HCT116 (cell line): ENCODE results near the gene FGF18. TPM values are rescaled to one million over a fixed set of nuclear protein-coding genes. Genes with fewer than 3 reads are reported as not detected.
A peak's percentile ranks its signal among the peaks of the same experiment; 100 is the strongest.

ENCODE experiments used
- ATAC-seq: fragments of 200-7000 bp; cut with Tn5 transposase; 2 replicates; pipeline ENCODE4 v1.9.1; 2020; ENCODE audit warnings: mild to moderate bottlenecking, moderate library complexity
- BruUV-seq: library from RNA; stranded (reverse); fragments of 400-500 nt; replicated peaks from 2 replicates; lab custom pipeline; 2021; lab: Mats Ljungman, UMichigan
- CTCF ChIA-PET: fragments of 300-600 bp; sonication (Branson Sonifier 250); formaldehyde crosslinking; loops from one replicate; lab custom pipeline; 2021; ENCODE audit warnings: antibody characterized with exemption; lab: Charles Lee
- POLR2A ChIA-PET: fragments of 300-600, 350-600 bp; sonication (Branson Sonifier 250); formaldehyde crosslinking; loops from one replicate; lab custom pipeline; 2021; ENCODE audit warnings: antibody characterized with exemption; lab: Charles Lee
- RAD21 ChIA-PET, 2 experiments: fragments of 300-600 bp; sonication (Branson Sonifier 250); formaldehyde crosslinking; loops; one replicate each; lab custom pipeline; 2023; ENCODE audit warnings: low total read pairs in 2 of 2; ENCODE audit not compliant: uncharacterized antibody in 2 of 2, unreplicated experiment in 2 of 2, low non-redundant PET in 1 of 2; lab: Charles Lee
- DNase-seq: peaks from one replicate; pipeline ENCODE4 v3.0.0-alpha.2; 2010; ENCODE audit warnings: low read depth, low spot score
- H2AFZ ChIP-seq: fragments of 200-600 bp; shearing (Covaris generic), sonication (generic); 2 replicates; pipeline ENCODE4 v1.6.1; 2017; ENCODE audit warnings: low read depth, mixed run types, mixed read lengths, antibody characterized with exemption, low read length; ENCODE audit not compliant: poor library complexity, severe bottlenecking
- H3K27ac ChIP-seq: 2 replicates; pipeline ENCODE4 v1.5.1; 2012; ENCODE audit warnings: low read depth, low read length
- H3K27me3 ChIP-seq: fragments of 200-600 bp; sonication (generic); 2 replicates; pipeline ENCODE4 v1.6.1; 2016; ENCODE audit warnings: mixed run types, low read length, mixed read lengths; ENCODE audit not compliant: insufficient read depth
- H3K36me3 ChIP-seq, 2 experiments: fragments of 200-500 bp in 1 of 2; fragments of 200-600 bp in 1 of 2; sonication (Bioruptor generic) in 1 of 2; sonication (generic) in 1 of 2; 2 replicates each; pipeline versions ENCODE4 v1.5.1 to v1.6.1; 2014 to 2016; ENCODE audit warnings: low read length in 2 of 2, inconsistent platforms in 1 of 2, mixed read lengths in 1 of 2, mixed run types in 1 of 2; ENCODE audit not compliant: insufficient read depth in 2 of 2, control insufficient read depth in 1 of 2
- H3K4me1 ChIP-seq, 2 experiments: fragments of 200-600 bp in 1 of 2; sonication (generic) in 1 of 2; 2 replicates each; pipeline versions ENCODE4 v1.5.1 to v1.6.1; 2012 to 2017; ENCODE audit warnings: low read length in 2 of 2, inconsistent platforms in 1 of 2, mild to moderate bottlenecking in 1 of 2, mixed read lengths in 1 of 2, mixed run types in 1 of 2, moderate library complexity in 1 of 2; ENCODE audit not compliant: insufficient read depth in 2 of 2, control insufficient read depth in 1 of 2
- H3K4me2 ChIP-seq: fragments of 200-600 bp; sonication (generic); 2 replicates; pipeline ENCODE4 v1.6.1; 2017; ENCODE audit warnings: mixed run types, low read length, mixed read lengths
- H3K4me3 ChIP-seq, 2 experiments: fragments of 200-600 bp in 1 of 2; sonication (generic) in 1 of 2; replicated peaks in 1 of 2; 2 replicates each; pipeline ENCODE4 v1.5.1; 2011 to 2016; ENCODE audit warnings: low read length in 2 of 2, control low read depth in 1 of 2, low read depth in 1 of 2, mild to moderate bottlenecking in 1 of 2, mixed read lengths in 1 of 2, mixed run types in 1 of 2
- H3K79me2 ChIP-seq: fragments of 200-600 bp; sonication (generic); 2 replicates; pipeline ENCODE4 v1.6.1; 2017; ENCODE audit warnings: mild to moderate bottlenecking, mixed run types, low read length, moderate library complexity, mixed read lengths; ENCODE audit not compliant: insufficient read depth
- H3K9ac ChIP-seq: fragments of 200-600 bp; sonication (generic); 2 replicates; pipeline ENCODE4 v1.6.1; 2016; ENCODE audit warnings: low read length, mixed read lengths
- H3K9me2 ChIP-seq: fragments of 200-600 bp; sonication (generic), shearing (Covaris generic); 2 replicates; pipeline ENCODE4 v1.6.1; 2017; ENCODE audit warnings: mixed run types, mild to moderate bottlenecking, moderate library complexity; ENCODE audit not compliant: insufficient read depth
- H3K9me3 ChIP-seq, 2 experiments: fragments of 200-500 bp in 1 of 2; fragments of 200-600 bp in 1 of 2; sonication (Bioruptor generic) in 1 of 2; sonication (generic) in 1 of 2; 2 replicates each; pipeline ENCODE4 v1.6.1; 2014 to 2017; ENCODE audit warnings: low read length in 2 of 2, mixed read lengths in 2 of 2, inconsistent platforms in 1 of 2, low read depth in 1 of 2, mild to moderate bottlenecking in 1 of 2, mixed run types in 1 of 2, moderate library complexity in 1 of 2; ENCODE audit not compliant: control insufficient read depth in 1 of 2, insufficient read depth in 1 of 2
- H4K20me1 ChIP-seq: fragments of 200-600 bp; sonication (generic), shearing (Covaris generic); 2 replicates; pipeline ENCODE4 v1.6.1; 2017; ENCODE audit warnings: mixed run types, mild to moderate bottlenecking, moderate library complexity; ENCODE audit not compliant: insufficient read depth
- ATF3 ChIP-seq: IDR thresholded peaks from 2 replicates; pipeline ENCODE4 v1.6.1; 2012
- EGR1 ChIP-seq: IDR thresholded peaks from 2 replicates; pipeline ENCODE4 v1.6.1; 2012; ENCODE audit warnings: low read depth
- ELF1 ChIP-seq: IDR thresholded peaks from 2 replicates; pipeline ENCODE4 v1.6.1; 2012; ENCODE audit warnings: low read depth, borderline replicate concordance
- POLR2AphosphoS5 ChIP-seq: IDR thresholded peaks from 2 replicates; pipeline ENCODE4 v1.6.1; 2011; ENCODE audit warnings: mild to moderate bottlenecking, low read depth, low read length, moderate library complexity
- SP1 ChIP-seq: IDR thresholded peaks from 2 replicates; pipeline ENCODE4 v1.6.1; 2012; ENCODE audit warnings: low read depth
- ZFX ChIP-seq: fragments of 450-650 bp; IDR thresholded peaks from 2 replicates; pipeline ENCODE4 v1.6.1; 2017
- intact Hi-C: fragments of 100-400 bp; cut with micrococcal nuclease; formaldehyde crosslinking; loops from 2 replicates; pipeline ENCODE4 v1.10.0; 2022
- total RNA-seq: library from RNA; stranded (reverse); gene quantifications from one replicate; pipeline ENCODE4 v1.2.1, GENCODE V29; 2021; ENCODE audit not compliant: unreplicated experiment

FGF18 gene
- total RNA-seq, 1 experiment from 2014 or later, result 0.96 TPM

GRCh38 chr5:171386006-171386671 lies 33.3 kb upstream of the FGF18 start:
- Histone ChIP-seq H2AFZ (no peak overlapping the region), H3K9me2 (no peaks in the 10 kb centered on the region), H3K4me2 (peak overlapping the region; percentile 91), H3K4me3 (peak overlapping the region in 1 of 2 experiments; percentile 80; a peak in 2 of 4 replicates), H3K27ac (no peak overlapping the region)
- no TSS peak for BruUV-seq
- DNase-seq, result no peak
- POLR2A ChIA-PET, result no interaction called here
- CTCF ChIA-PET, result interaction anchor here (0.5 to 1.5 kb wide), 2 partner anchors 21 to 905 kb away, joined by 3 to 4 read pairs; no protein-coding TSS in a partner anchor
- TF ChIP-seq ZFX (no peak), ATF3 (no peak), EGR1 (no peak), POLR2AphosphoS5 (no peak), ELF1 (no peak)
- TF ChIP-seq, all 23 proteins: peak for 0
- Histone ChIP-seq H3K36me3 (peaks cover 10 to 27% of the 10 kb centered on the region in 2 experiments), H3K9ac (peak overlapping the region; percentile 84), H3K9me3 (no peaks in the 10 kb centered on the region), H3K27me3 (no peaks in the 10 kb centered on the region), H3K79me2 (peaks cover 35% of the 10 kb centered on the region), H4K20me1 (peaks cover 26% of the 10 kb centered on the region), H3K4me1 (peaks cover 17 to 47% of the 10 kb centered on the region in 2 experiments)
- intact Hi-C loops, result no loop called here
- no peak for ATAC-seq
- RAD21 ChIA-PET, result no interaction called here

GRCh38 chr5:171386861-171387344 lies 32.5 kb upstream of the FGF18 start:
- CTCF ChIA-PET, result interaction anchor here (1.5 kb wide), 1 partner anchor 21 kb away, joined by 4 read pairs; no protein-coding TSS in a partner anchor
- H3K4me1 ChIP-seq, result peaks cover 17 to 48% of the 10 kb centered on the region in 2 experiments
- H3K27me3 ChIP-seq, result no peaks in the 10 kb centered on the region
- intact Hi-C loops, result no loop called here
- POLR2A ChIA-PET, result interaction anchor here (0.8 to 1.1 kb wide), 4 partner anchors 11 to 200 kb away, joined by 3 to 6 read pairs (median 6); no protein-coding TSS in a partner anchor
- no peaks in the 10 kb centered on the region for H3K9me3 ChIP-seq
- peaks cover 34% of the 10 kb centered on the region for H4K20me1 ChIP-seq
- no peak for TF ChIP-seq SP1
- H3K4me3 ChIP-seq, result peak overlapping the region; percentile 75 to 80
- peak overlapping the region; percentile 91 for H3K4me2 ChIP-seq
- peaks cover 42% of the 10 kb centered on the region for H3K79me2 ChIP-seq
- H3K36me3 ChIP-seq, result peaks cover 18 to 35% of the 10 kb centered on the region in 2 experiments
- TSS peak; percentile 99 for BruUV-seq
- H3K9ac ChIP-seq, result peak overlapping the region; percentile 84
- no peak overlapping the region for H2AFZ ChIP-seq
- peak overlapping the region; percentile 66 for H3K27ac ChIP-seq
- RAD21 ChIA-PET, result no interaction called here
- no peaks in the 10 kb centered on the region for H3K9me2 ChIP-seq
- DNase-seq, result no peak
- no peak for ATAC-seq
